GM13977 (cell line): Measurements from ENCODE around the gene OPRD1.
"Not testable (repeated sequence)": the region's sequence is repeated elsewhere in the genome, so short reads cannot be mapped to it uniquely, and the experiment has no call there.

ENCODE experiments used
- DNase-seq: peaks from one replicate; pipeline ENCODE4 v3.0.0; 2012; ENCODE audit warnings: low spot score
- CTCF ChIP-seq: IDR thresholded peaks from 2 replicates; pipeline ENCODE4 v1.5.1; 2012; ENCODE audit warnings: mild to moderate bottlenecking, control low read depth; ENCODE audit not compliant: insufficient read depth; ENCODE audit errors: extremely low read depth, missing control alignments
- in situ Hi-C: fragments of 300-500 bp; cut with MboI; formaldehyde crosslinking; loops from one replicate; pipeline ENCODE4 v1.12.0; 2022; ENCODE audit warnings: low sequenced_read_pairs, low pct_unique_long_range_greater_than_20kb, mixed read lengths, inconsistent platforms; ENCODE audit not compliant: unreplicated experiment

Gene OPRD1

GRCh38 chr1:28812669-28813468 is 899 bp downstream of the OPRD1 start:
- no peak for TF ChIP-seq CTCF
- in situ Hi-C loops = no loop called here
- DNase-seq = no peak

- no peak for DNase-seq
- TF ChIP-seq CTCF = no peak
- in situ Hi-C loops = no loop called here
These were observed 2.0 kb downstream of the OPRD1 start for GRCh38 chr1:28813931-28814465.

GRCh38 chr1:28815533-28816185 is 3.7 kb downstream of the OPRD1 start:
- TF ChIP-seq CTCF = no peak
- in situ Hi-C loops = no loop called here
- no peak for DNase-seq

- DNase-seq = no peak
- in situ Hi-C loops = no loop called here
- TF ChIP-seq CTCF = no peak
These were observed 5.2 kb downstream of the OPRD1 start for GRCh38 chr1:28817133-28817532.

- no peak for TF ChIP-seq CTCF
- in situ Hi-C loops = no loop called here
These were observed 7.0 kb downstream of the OPRD1 start for GRCh38 chr1:28819020-28819419.

GRCh38 chr1:28822799-28823198 is 10.8 kb downstream of the OPRD1 start:
- in situ Hi-C loops = no loop called here
- no peak for TF ChIP-seq CTCF
- no peak for DNase-seq

More at GRCh38 chr1:28819020-28819419, 7.0 kb downstream of the OPRD1 start:
- no peak for DNase-seq

- in situ Hi-C loops, DNase-seq: not testable (repeated sequence)
These were observed 12.1 kb downstream of the OPRD1 start for GRCh38 chr1:28824061-28824460.

- DNase-seq, in situ Hi-C loops: not testable (repeated sequence)
These were observed 16.4 kb downstream of the OPRD1 start for GRCh38 chr1:28828227-28828858.
